ENCODE results near the gene DNASE2B. TPM values are rescaled to one million over a fixed set of nuclear protein-coding genes. Genes with fewer than 3 reads are reported as not detected.

The DNASE2B gene
- total and polyA plus RNA-seq, 2 experiments from 2014 or later: not detected

- TF ChIP-seq CTCF (IDR thresholded peaks at IDR 0.05; ENCODE audit: low read depth, low read length): no peak
- Histone ChIP-seq H3K4me1 (ENCODE audit: low read depth) (no peaks in the 10 kb centered on the region), H3K4me3 (no peak overlapping the region), H3K27me3 (peaks cover 32% of the 10 kb centered on the region), H3K27ac (no peak overlapping the region), H3K36me3 (no peaks in the 10 kb centered on the region), H3K9me3 (ENCODE audit: low read depth) (no peaks in the 10 kb centered on the region)
- no peak for DNase-seq (ENCODE audit: low read depth in 1 of 2, low spot score in 1 of 2)
These were observed 54.2 kb downstream of the DNASE2B start for GRCh38 chr1:84452436-84452835.

GRCh38 chr1:84462118-84462517, 63.8 kb downstream of the DNASE2B start:
- H3K27me3 ChIP-seq: peaks cover 99% of the 10 kb centered on the region
- TF ChIP-seq CTCF (IDR thresholded peaks at IDR 0.05; ENCODE audit: low read depth, low read length): no peak

More at GRCh38 chr1:84462118-84462517, 63.8 kb downstream of the DNASE2B start:
- no peaks in the 10 kb centered on the region for H3K36me3 ChIP-seq
- no peak for DNase-seq (ENCODE audit: low read depth in 1 of 2, low spot score in 1 of 2)
- H3K4me1 ChIP-seq (ENCODE audit: low read depth): no peaks in the 10 kb centered on the region
- no peak overlapping the region for H3K4me3 ChIP-seq
- no peaks in the 10 kb centered on the region for H3K9me3 ChIP-seq (ENCODE audit: low read depth)
- no peak overlapping the region for H3K27ac ChIP-seq

Other genes with a start within 250 kb of the DNASE2B start
- gene SAMD13, start 96.8 kb upstream of the DNASE2B start, total RNA-seq: 1.7 and 2.5 TPM in 2 replicates
- 4.9 and 6.1 TPM in 2 replicates for gene SAMD13, start 96.8 kb upstream of the DNASE2B start, polyA plus RNA-seq
- 51.6 and 65.4 TPM in 2 replicates for gene RPF1, start 80.8 kb downstream of the DNASE2B start, total RNA-seq
- gene RPF1, start 80.8 kb downstream of the DNASE2B start, polyA plus RNA-seq: 44.7 and 48.3 TPM in 2 replicates
- 1.2 and 2.1 TPM in 2 replicates for gene SPATA1, start 107.9 kb downstream of the DNASE2B start, total RNA-seq
- 0.88 and 5.4 TPM in 2 replicates for gene SPATA1, start 107.9 kb downstream of the DNASE2B start, polyA plus RNA-seq
- gene GNG5, start 108.1 kb downstream of the DNASE2B start, total RNA-seq: 154 and 227 TPM in 2 replicates
- gene GNG5, start 108.1 kb downstream of the DNASE2B start, polyA plus RNA-seq: 706 and 838 TPM in 2 replicates
- gene CTBS, start 176.0 kb downstream of the DNASE2B start, total RNA-seq: 3.3 and 5.2 TPM in 2 replicates
- 10.2 and 22.5 TPM in 2 replicates for gene CTBS, start 176.0 kb downstream of the DNASE2B start, polyA plus RNA-seq